A549 (cell line): Measurements from ENCODE around the gene FRMD4A. TPM values are rescaled to one million over a fixed set of nuclear protein-coding genes. Genes with fewer than 3 reads are reported as not detected.

ENCODE experiments used
- ATAC-seq, 2 experiments: fragments of 200-7000 bp in 1 of 2; fragments of >200 bp in 1 of 2; cut with Nextera tagmentation in 1 of 2; cut with Tn5 transposase in 1 of 2; 3 replicates each; pipeline versions ENCODE4 v1.8.0 to v1.9.1; 2018 to 2020; ENCODE audit warnings: mild to moderate bottlenecking in 1 of 2, moderate library complexity in 1 of 2
- CTCF ChIA-PET: fragments of 300-600 bp; sonication (Branson Sonifier 250); formaldehyde crosslinking; extraction: SDS; loops from one replicate; lab custom pipeline; 2021; ENCODE audit warnings: antibody characterized with exemption, inconsistent platforms; lab: Yijun Ruan, JAX
- POLR2A ChIA-PET: fragments of 350-600 bp; formaldehyde crosslinking; extraction: SDS; loops from one replicate; lab custom pipeline; 2021; ENCODE audit warnings: antibody characterized with exemption, inconsistent platforms; lab: Yijun Ruan, JAX
- DNase-seq, 2 experiments: peaks; one replicate each; pipeline versions ENCODE4 v3.0.0 to v3.0.0-alpha.2; 2011 to 2016; ENCODE audit warnings: low read depth in 1 of 2, low spot score in 1 of 2
- FAIRE-seq: peaks from 2 replicates; lab custom pipeline; 2011; peaks lifted over from hg19 to GRCh38; lab: Jason Lieb, UNC
- H3K27ac ChIP-seq, 2 experiments: fragments of >200 bp; sonication (Bioruptor Twin); formaldehyde crosslinking; 3 replicates each; pipeline ENCODE4 v1.5.1; 2016 to 2017
- H3K4me1 ChIP-seq: fragments of >200 bp; sonication (Bioruptor Twin); formaldehyde crosslinking; 3 replicates; pipeline ENCODE4 v1.6.1; 2016
- H3K4me2 ChIP-seq: fragments of >200 bp; sonication (Bioruptor Twin); formaldehyde crosslinking; 3 replicates; pipeline ENCODE4 v1.6.1; 2016
- H3K4me3 ChIP-seq: fragments of >200 bp; sonication (Bioruptor Twin); formaldehyde crosslinking; 3 replicates; pipeline ENCODE4 v1.5.1; 2016
- H3K9me3 ChIP-seq: fragments of >200 bp; sonication (Bioruptor Twin); formaldehyde crosslinking; 3 replicates; pipeline ENCODE4 v1.6.1; 2016
- CHD2 ChIP-seq: fragments of 150-350 bp; IDR thresholded peaks from 2 replicates; pipeline ENCODE4 v1.6.1; 2014; ENCODE audit warnings: low read length; ENCODE audit not compliant: partially characterized antibody
- EHF ChIP-seq: fragments of 250-450 bp; sonication (Bioruptor Pico); IDR thresholded peaks from 2 replicates; pipeline ENCODE4 v1.5.0; 2020; ENCODE audit warnings: mild to moderate bottlenecking
- ELK1 ChIP-seq: fragments of 150-350 bp; IDR thresholded peaks from 2 replicates; pipeline ENCODE4 v1.6.1; 2014; ENCODE audit warnings: low read depth, mild to moderate bottlenecking, low read length
- HEYL ChIP-seq: fragments of 250-450 bp; sonication (Bioruptor Pico); IDR thresholded peaks from 2 replicates; pipeline ENCODE4 v1.8.0; 2021; ENCODE audit warnings: mild to moderate bottlenecking, moderate library complexity
- HOXA7 ChIP-seq: fragments of 250-450 bp; sonication (Bioruptor Pico); IDR thresholded peaks from 2 replicates; pipeline ENCODE4 v1.5.0; 2020; ENCODE audit warnings: mild to moderate bottlenecking, moderate library complexity
- JUN ChIP-seq, 2 experiments: fragments of >200 bp; sonication (Bioruptor Twin); formaldehyde crosslinking; IDR thresholded peaks; 2 replicates in 1 of 2; 3 replicates in 1 of 2; pipeline ENCODE4 v1.6.1; 2016 to 2017
- MAX ChIP-seq: IDR thresholded peaks from 2 replicates; pipeline ENCODE4 v1.6.1; 2012
- MAZ ChIP-seq: fragments of 150-350 bp; IDR thresholded peaks from 2 replicates; pipeline ENCODE4 v1.6.1; 2014; ENCODE audit warnings: antibody characterized with exemption, low read depth, low read length, borderline replicate concordance
- NPAS2 ChIP-seq: fragments of 250-450 bp; sonication (Bioruptor Pico); IDR thresholded peaks from 2 replicates; pipeline ENCODE4 v1.8.0; 2022; ENCODE audit warnings: mild to moderate bottlenecking, moderate library complexity, borderline replicate concordance
- POLR2AphosphoS2 ChIP-seq: conservative IDR thresholded peaks from 2 replicates; pipeline ENCODE4 v1.6.1; 2012; ENCODE audit warnings: low read length, improper control_type of control experiment, inconsistent platforms
- RCOR1 ChIP-seq: fragments of 150-350 bp; IDR thresholded peaks from 2 replicates; pipeline ENCODE4 v1.6.1; 2014; ENCODE audit warnings: antibody characterized with exemption, low read length, low read depth
- SMC3 ChIP-seq: fragments of >200 bp; sonication (Bioruptor Twin); formaldehyde crosslinking; IDR thresholded peaks from 3 replicates; pipeline ENCODE4 v1.6.1; 2018; ENCODE audit warnings: inconsistent platforms
- ZFP36 ChIP-seq: fragments of 450-650 bp; IDR thresholded peaks from 2 replicates; pipeline ENCODE4 v1.6.1; 2014; ENCODE audit warnings: borderline replicate concordance; ENCODE audit not compliant: partially characterized antibody
- ZNF302 ChIP-seq: fragments of 250-450 bp; sonication (Bioruptor Pico); IDR thresholded peaks from 2 replicates; pipeline ENCODE4 v1.9.0; 2021; ENCODE audit warnings: inconsistent platforms, mild to moderate bottlenecking, moderate library complexity
- WGBS: methylation state at CpG from one replicate; pipeline ENCODE4 v1.1.6; 2017; ENCODE audit errors: missing lambda C conversion rate; 5-methylcytosine and 5-hydroxymethylcytosine counted together
- polyA plus RNA-seq, 4 experiments: library from polyadenylated mRNA; depleted of rRNA in 3 of 4; stranded (reverse); fragments of >200 nt; fragmentation: RNase III in 1 of 4; extraction: RNeasy Plus Mini Kit Qiagen cat#74134 plus additional on column Dnase treatment in 1 of 4; gene quantifications; 2 replicates in 3 of 4; 3 replicates in 1 of 4; pipeline ENCODE4 v1.2.3, GENCODE V29; 2011 to 2017
- TF ChIP-seq, protein P1 (sequence below): IDR thresholded peaks from 2 replicates; pipeline ENCODE4 v1.6.1; 2012; ENCODE audit warnings: low read depth, borderline replicate concordance
- TF ChIP-seq, protein P2 (sequence below): IDR thresholded peaks from 2 replicates; pipeline ENCODE4 v1.6.1; 2012

Gene FRMD4A
- polyA plus RNA-seq, 2 of the 4 experiments (the other 2 are of a cell fraction), result 2.5 to 4.7 TPM

DNA sequence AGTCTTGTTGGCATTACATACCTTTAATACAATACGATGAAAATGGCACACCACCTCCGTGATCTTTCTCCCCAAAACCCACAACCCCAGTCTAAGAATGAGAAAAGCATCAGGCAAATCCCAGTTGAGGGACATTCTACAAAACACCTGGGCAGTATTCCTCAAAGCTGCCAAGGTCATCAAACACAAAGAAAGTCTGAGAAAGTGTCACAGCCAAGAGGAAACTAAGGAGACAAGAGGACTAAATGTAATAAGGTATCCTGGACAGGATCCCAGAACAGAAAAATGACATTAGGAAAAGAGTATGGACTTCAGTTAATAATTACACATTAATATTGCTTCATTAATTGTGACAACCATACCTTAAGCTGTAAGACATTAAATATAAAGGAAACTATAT lies 14.5 kb upstream of the FRMD4A start (continued):
- TF ChIP-seq HEYL, result no peak
- no peak for TF ChIP-seq SMC3
- no peak for TF ChIP-seq EHF (CRISPR knock-in tag)
- TF ChIP-seq MAZ, result no peak

DNA sequence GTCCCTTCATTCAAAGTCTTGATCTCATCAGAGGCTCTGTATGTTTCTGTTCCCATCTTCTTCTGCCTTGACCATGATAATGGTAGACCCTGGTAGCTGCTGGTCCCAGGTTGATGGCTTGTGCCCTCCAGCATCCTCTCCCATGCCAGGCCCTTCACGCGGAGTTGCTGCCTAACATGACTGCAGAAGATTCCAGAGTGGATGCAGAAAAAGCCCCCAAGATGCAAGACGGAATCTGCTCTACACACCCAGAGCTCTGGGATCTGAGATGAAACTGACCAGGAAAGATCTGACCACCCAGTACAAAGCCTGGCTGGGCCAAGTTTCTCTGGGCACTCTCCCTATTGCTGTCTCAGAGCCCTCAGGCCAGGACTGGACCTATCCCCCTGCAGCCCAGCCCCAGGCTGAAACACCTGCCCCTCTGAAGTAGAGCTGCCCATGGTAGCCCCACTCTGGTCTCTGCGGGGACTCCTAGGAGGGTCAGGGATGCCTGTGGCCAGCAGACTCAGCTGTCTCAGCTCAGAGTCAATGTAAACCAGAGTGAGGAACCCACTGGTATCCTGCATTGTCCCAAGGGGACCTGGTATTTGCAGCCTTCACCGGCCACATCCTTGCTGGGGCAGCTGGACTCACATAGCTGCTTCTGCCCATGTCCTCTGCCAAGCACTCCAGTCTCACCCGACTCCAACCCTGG lies 9.5 kb upstream of the FRMD4A start:
- Histone ChIP-seq H3K27ac (no peak overlapping the region), H3K9me3 (no peaks in the 10 kb centered on the region), H3K4me1 (no peaks in the 10 kb centered on the region), H3K4me2 (no peak overlapping the region), H3K4me3 (no peak overlapping the region)
- TF ChIP-seq RCOR1, result no peak
- TF ChIP-seq ZNF302 (CRISPR knock-in tag), result no peak
- TF ChIP-seq, protein P1, sequence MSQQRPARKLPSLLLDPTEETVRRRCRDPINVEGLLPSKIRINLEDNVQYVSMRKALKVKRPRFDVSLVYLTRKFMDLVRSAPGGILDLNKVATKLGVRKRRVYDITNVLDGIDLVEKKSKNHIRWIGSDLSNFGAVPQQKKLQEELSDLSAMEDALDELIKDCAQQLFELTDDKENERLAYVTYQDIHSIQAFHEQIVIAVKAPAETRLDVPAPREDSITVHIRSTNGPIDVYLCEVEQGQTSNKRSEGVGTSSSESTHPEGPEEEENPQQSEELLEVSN, result no peak
- no peak for TF ChIP-seq MAX
- no peak for TF ChIP-seq ZFP36
- TF ChIP-seq POLR2AphosphoS2, result no peak
- no peak for TF ChIP-seq HOXA7
- no peak for TF ChIP-seq NPAS2 (CRISPR knock-in tag)
- no peak for TF ChIP-seq CHD2
- TF ChIP-seq ELK1, result no peak
- DNase-seq (no peak), FAIRE-seq (no peak), ATAC-seq (no peak; a peak in 2 of 6 replicates)
- ChIA-PET POLR2A (no interaction called here), CTCF (interaction anchor here (1.8 kb wide), 1 partner anchor 9 kb away, joined by 4 read pairs; the partner anchor contains the start of gene FRMD4A)
- 55% methylated on average over 6 of the region's 6 CpGs for WGBS

- Histone ChIP-seq H3K4me2 (no peak overlapping the region), H3K27ac (no peak overlapping the region), H3K9me3 (no peaks in the 10 kb centered on the region)
- CTCF ChIA-PET, result no interaction called here
- 6% methylated on average over 2 of the region's 2 CpGs for WGBS
- no peak for DNase-seq
- no peak for ATAC-seq
- FAIRE-seq, result no peak
- no peak for TF ChIP-seq JUN (IDR thresholded peaks at IDR 0.05)
- TF ChIP-seq, protein P2, sequence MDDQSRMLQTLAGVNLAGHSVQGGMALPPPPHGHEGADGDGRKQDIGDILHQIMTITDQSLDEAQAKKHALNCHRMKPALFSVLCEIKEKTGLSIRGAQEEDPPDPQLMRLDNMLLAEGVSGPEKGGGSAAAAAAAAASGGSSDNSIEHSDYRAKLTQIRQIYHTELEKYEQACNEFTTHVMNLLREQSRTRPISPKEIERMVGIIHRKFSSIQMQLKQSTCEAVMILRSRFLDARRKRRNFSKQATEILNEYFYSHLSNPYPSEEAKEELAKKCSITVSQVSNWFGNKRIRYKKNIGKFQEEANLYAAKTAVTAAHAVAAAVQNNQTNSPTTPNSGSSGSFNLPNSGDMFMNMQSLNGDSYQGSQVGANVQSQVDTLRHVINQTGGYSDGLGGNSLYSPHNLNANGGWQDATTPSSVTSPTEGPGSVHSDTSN, result no peak
- TF ChIP-seq, protein P1, result no peak
- TF ChIP-seq ZFP36, result no peak
- TF ChIP-seq ELK1, result no peak
- TF ChIP-seq MAX, result no peak
- TF ChIP-seq, all 56 proteins: peak for 0
- H3K4me1 ChIP-seq, result no peaks in the 10 kb centered on the region
- H3K4me3 ChIP-seq, result no peak overlapping the region
- POLR2A ChIA-PET, result no interaction called here
Observed at GRCh38 chr10:14336736-14337135, 6.0 kb upstream of the FRMD4A start.
